ENCODE measurements around the gene ADAM15. TPM values are rescaled to one million over a fixed set of nuclear protein-coding genes. Genes with fewer than 3 reads are reported as not detected.

ADAM15 gene
- total RNA-seq, 1 experiment from 2014 or later, result 38.4 TPM

DNA sequence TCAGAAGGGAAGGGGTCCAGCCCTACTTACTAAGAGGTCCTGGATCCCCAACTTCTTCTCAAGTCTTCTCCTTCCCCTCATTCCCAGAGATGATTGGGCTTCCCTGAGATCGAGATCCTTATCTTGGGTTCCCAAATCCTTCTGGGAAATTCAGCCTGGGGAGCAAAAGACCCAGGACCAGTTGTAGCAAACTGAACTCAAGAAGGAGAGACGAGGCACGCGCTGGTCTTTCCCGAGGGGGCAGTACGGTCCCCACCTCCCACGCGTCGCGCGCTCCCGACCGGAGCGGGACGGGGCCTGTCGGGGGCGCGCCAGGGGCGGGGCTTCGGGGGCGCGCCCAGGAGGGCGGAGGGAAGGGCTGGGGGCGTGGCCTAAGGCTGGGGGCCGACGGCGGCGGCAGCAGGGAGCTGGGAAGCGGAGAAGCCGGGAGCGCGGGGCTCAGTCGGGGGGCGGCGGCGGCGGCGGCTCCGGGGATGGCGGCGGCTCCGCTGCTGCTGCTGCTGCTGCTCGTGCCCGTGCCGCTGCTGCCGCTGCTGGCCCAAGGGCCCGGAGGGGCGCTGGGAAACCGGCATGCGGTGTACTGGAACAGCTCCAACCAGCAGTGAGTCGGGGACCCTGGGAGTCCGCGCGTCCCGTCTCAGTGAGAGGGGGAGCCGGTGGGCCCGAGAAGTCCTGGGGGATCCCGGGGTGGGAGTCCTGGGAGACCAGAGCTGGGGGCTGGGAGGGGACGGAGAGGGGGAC lies 27.5 kb downstream of the ADAM15 start, which contains the start of gene EFNA3:
EFNA3 (plus strand) TSS at position 369 of the 741 bp plus-strand sequence; CDS start at position 474, 105 bp downstream.
- DNase-seq (ENCODE audit: low spot score) (peak; percentile 84), ATAC-seq (peak; percentile 38)
- Mint-ChIP-seq H3K4me3 (peak within 1 kb of the TSS; percentile 76), H3K36me3 (no peaks in the 10 kb centered on the region), H3K27ac (no peak within 1 kb of the TSS), H3K4me1 (peaks cover 25% of the 10 kb centered on the region), H3K9me3 (no peaks in the 10 kb centered on the region), H3K27me3 (ENCODE audit: low read depth) (peaks cover 84% of the 10 kb centered on the region)
- CTCF ChIA-PET, result interaction anchor here (0.6 to 7.7 kb wide), 14 partner anchors 13 to 114 kb away, joined by 3 to 109 read pairs (median 7); partner anchors contain the start of genes ADAM15, EFNA4, KRTCAP2 and TRIM46
- TF ChIP-seq PRDM15 (CRISPR knock-in tag; IDR thresholded peaks at IDR 0.05) (no peak), ZMAT4 (CRISPR knock-in tag; IDR thresholded peaks at IDR 0.05) (no peak), USF2 (CRISPR knock-in tag; IDR thresholded peaks at IDR 0.05) (peak; percentile 33; the same call in 1 of the 2 replicates), SMAD4 (CRISPR knock-in tag; IDR thresholded peaks at IDR 0.05) (no peak), ZNF232 (CRISPR knock-in tag; IDR thresholded peaks at IDR 0.05) (0 out of 2 replicates have a peak, but pooled peaks have one; percentile 12), TEAD4 (CRISPR knock-in tag; IDR thresholded peaks at IDR 0.05) (no peak), NR2C2 (CRISPR knock-in tag; IDR thresholded peaks at IDR 0.05) (no peak), ZNF416 (CRISPR knock-in tag; IDR thresholded peaks at IDR 0.05) (no peak), KAT7 (CRISPR knock-in tag; IDR thresholded peaks at IDR 0.05; ENCODE audit: borderline replicate concordance) (no peak), SP1 (CRISPR knock-in tag; conservative IDR thresholded peaks at IDR 0.05) (peak; percentile 75; the same call in 1 of the 2 replicates)
- TF ChIP-seq, protein P1, sequence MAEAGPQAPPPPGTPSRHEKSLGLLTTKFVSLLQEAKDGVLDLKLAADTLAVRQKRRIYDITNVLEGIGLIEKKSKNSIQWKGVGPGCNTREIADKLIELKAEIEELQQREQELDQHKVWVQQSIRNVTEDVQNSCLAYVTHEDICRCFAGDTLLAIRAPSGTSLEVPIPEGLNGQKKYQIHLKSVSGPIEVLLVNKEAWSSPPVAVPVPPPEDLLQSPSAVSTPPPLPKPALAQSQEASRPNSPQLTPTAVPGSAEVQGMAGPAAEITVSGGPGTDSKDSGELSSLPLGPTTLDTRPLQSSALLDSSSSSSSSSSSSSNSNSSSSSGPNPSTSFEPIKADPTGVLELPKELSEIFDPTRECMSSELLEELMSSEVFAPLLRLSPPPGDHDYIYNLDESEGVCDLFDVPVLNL (CRISPR knock-in tag; IDR thresholded peaks at IDR 0.05; ENCODE audit: borderline replicate concordance, low read depth), result no peak
- TF ChIP-seq, protein P2, sequence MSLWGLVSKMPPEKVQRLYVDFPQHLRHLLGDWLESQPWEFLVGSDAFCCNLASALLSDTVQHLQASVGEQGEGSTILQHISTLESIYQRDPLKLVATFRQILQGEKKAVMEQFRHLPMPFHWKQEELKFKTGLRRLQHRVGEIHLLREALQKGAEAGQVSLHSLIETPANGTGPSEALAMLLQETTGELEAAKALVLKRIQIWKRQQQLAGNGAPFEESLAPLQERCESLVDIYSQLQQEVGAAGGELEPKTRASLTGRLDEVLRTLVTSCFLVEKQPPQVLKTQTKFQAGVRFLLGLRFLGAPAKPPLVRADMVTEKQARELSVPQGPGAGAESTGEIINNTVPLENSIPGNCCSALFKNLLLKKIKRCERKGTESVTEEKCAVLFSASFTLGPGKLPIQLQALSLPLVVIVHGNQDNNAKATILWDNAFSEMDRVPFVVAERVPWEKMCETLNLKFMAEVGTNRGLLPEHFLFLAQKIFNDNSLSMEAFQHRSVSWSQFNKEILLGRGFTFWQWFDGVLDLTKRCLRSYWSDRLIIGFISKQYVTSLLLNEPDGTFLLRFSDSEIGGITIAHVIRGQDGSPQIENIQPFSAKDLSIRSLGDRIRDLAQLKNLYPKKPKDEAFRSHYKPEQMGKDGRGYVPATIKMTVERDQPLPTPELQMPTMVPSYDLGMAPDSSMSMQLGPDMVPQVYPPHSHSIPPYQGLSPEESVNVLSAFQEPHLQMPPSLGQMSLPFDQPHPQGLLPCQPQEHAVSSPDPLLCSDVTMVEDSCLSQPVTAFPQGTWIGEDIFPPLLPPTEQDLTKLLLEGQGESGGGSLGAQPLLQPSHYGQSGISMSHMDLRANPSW (CRISPR knock-in tag; conservative IDR thresholded peaks at IDR 0.05; ENCODE audit: low read depth), result no peak
- POLR2A ChIA-PET, result interaction anchor here (0.6 to 1.6 kb wide), 4 partner anchors 17 to 108 kb away, joined by 3 to 5 read pairs (median 3); partner anchors contain the start of gene SHC1

- DNase-seq (ENCODE audit: low spot score) (no peak), ATAC-seq (no peak)
- ChIA-PET CTCF (interaction anchor here (0.6 to 7.7 kb wide), 15 partner anchors 12 to 114 kb away, joined by 3 to 109 read pairs (median 7); partner anchors contain the start of genes ADAM15, EFNA4, KRTCAP2 and TRIM46), POLR2A (interaction anchor here (1.0 to 1.6 kb wide), 3 partner anchors 17 to 109 kb away, joined by 3 to 5 read pairs (median 3); partner anchors contain the start of gene SHC1)
- H3K4me3 Mint-ChIP-seq, result peak overlapping the region; percentile 76
- H3K27me3 Mint-ChIP-seq (ENCODE audit: low read depth), result peaks cover 89% of the 10 kb centered on the region
- H3K27ac Mint-ChIP-seq, result no peak overlapping the region
- H3K36me3 Mint-ChIP-seq, result no peaks in the 10 kb centered on the region
- peaks cover 29% of the 10 kb centered on the region for H3K4me1 Mint-ChIP-seq
- no peaks in the 10 kb centered on the region for H3K9me3 Mint-ChIP-seq
- TF ChIP-seq ETV6 (CRISPR knock-in tag; IDR thresholded peaks at IDR 0.05), result no peak
- TF ChIP-seq FOXP1 (CRISPR knock-in tag; IDR thresholded peaks at IDR 0.05; ENCODE audit: borderline replicate concordance), result 0 out of 2 replicates have a peak, but pooled peaks have one; percentile 2
- TF ChIP-seq TEAD4 (CRISPR knock-in tag; IDR thresholded peaks at IDR 0.05), result no peak
- TF ChIP-seq KAT7 (CRISPR knock-in tag; IDR thresholded peaks at IDR 0.05; ENCODE audit: borderline replicate concordance), result no peak
- TF ChIP-seq, protein P3, sequence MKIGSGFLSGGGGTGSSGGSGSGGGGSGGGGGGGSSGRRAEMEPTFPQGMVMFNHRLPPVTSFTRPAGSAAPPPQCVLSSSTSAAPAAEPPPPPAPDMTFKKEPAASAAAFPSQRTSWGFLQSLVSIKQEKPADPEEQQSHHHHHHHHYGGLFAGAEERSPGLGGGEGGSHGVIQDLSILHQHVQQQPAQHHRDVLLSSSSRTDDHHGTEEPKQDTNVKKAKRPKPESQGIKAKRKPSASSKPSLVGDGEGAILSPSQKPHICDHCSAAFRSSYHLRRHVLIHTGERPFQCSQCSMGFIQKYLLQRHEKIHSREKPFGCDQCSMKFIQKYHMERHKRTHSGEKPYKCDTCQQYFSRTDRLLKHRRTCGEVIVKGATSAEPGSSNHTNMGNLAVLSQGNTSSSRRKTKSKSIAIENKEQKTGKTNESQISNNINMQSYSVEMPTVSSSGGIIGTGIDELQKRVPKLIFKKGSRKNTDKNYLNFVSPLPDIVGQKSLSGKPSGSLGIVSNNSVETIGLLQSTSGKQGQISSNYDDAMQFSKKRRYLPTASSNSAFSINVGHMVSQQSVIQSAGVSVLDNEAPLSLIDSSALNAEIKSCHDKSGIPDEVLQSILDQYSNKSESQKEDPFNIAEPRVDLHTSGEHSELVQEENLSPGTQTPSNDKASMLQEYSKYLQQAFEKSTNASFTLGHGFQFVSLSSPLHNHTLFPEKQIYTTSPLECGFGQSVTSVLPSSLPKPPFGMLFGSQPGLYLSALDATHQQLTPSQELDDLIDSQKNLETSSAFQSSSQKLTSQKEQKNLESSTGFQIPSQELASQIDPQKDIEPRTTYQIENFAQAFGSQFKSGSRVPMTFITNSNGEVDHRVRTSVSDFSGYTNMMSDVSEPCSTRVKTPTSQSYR (CRISPR knock-in tag; IDR thresholded peaks at IDR 0.05), result no peak
- no peak for TF ChIP-seq SMAD4 (CRISPR knock-in tag; IDR thresholded peaks at IDR 0.05)
- TF ChIP-seq ZNF232 (CRISPR knock-in tag; IDR thresholded peaks at IDR 0.05), result 0 out of 2 replicates have a peak, but pooled peaks have one; percentile 13
- TF ChIP-seq FOXJ3 (CRISPR knock-in tag; IDR thresholded peaks at IDR 0.05; ENCODE audit: borderline replicate concordance), result no peak
- TF ChIP-seq EMX1 (CRISPR knock-in tag; IDR thresholded peaks at IDR 0.05), result no peak
These were observed 28.0 kb downstream of the ADAM15 start for GRCh38 chr1:155079210-155079486.

Data from WTC11 (cell line).